ENCODE data around the gene MYB. TPM values are rescaled to one million over a fixed set of nuclear protein-coding genes. Genes with fewer than 3 reads are reported as not detected.

Gene MYB
- total and polyA plus RNA-seq, 2 experiments from 2014 or later, result 0.10 to 1.2 TPM

GRCh38 chr6:135195522-135195921, 14.4 kb downstream of the MYB start:
- WGBS, 2 experiments (ENCODE audit: low coverage in 1 of 2, low lambda C conversion rate in 2 of 2, missing lambda C conversion rate in 2 of 2), result 87 to 88% methylated on average over 6 of the region's 6 CpGs
- no peak overlapping the region for H3K27ac ChIP-seq
- no peak overlapping the region for H3K4me2 ChIP-seq (ENCODE audit: unreplicated experiment)
- no peak overlapping the region for H2AFZ ChIP-seq
- TF ChIP-seq EZH2phosphoT487 (IDR thresholded peaks at IDR 0.05; ENCODE audit: insufficient read depth, low read depth) (no peak), EZH2 (IDR thresholded peaks at IDR 0.05; ENCODE audit: insufficient read depth, poor library complexity, severe bottlenecking) (no peak)
- H3K4me1 ChIP-seq (ENCODE audit: insufficient read depth), result no peaks in the 10 kb centered on the region
- H3K4me3 ChIP-seq, result no peak overlapping the region
- H3K36me3 ChIP-seq (ENCODE audit: low read depth), result no peaks in the 10 kb centered on the region
- H3K9ac ChIP-seq, result no peak overlapping the region
- DNase-seq, result no peak
- no peaks in the 10 kb centered on the region for H3K27me3 ChIP-seq (replicated peaks; ENCODE audit: insufficient read depth)
- no peaks in the 10 kb centered on the region for H3K9me3 ChIP-seq (ENCODE audit: low read depth)
- no peaks in the 10 kb centered on the region for H4K20me1 ChIP-seq (ENCODE audit: insufficient read depth)
- no peaks in the 10 kb centered on the region for H3K9me2 ChIP-seq (ENCODE audit: insufficient read depth)
- H3F3A ChIP-seq (ENCODE audit: insufficient read depth), result no peaks in the 10 kb centered on the region
- H3K79me2 ChIP-seq (ENCODE audit: insufficient read depth), result no peaks in the 10 kb centered on the region
- in situ Hi-C loops (cut with MboI), result no loop called here

- H3K36me3 ChIP-seq (ENCODE audit: low read depth), result no peaks in the 10 kb centered on the region
- WGBS, 2 experiments (ENCODE audit: low coverage in 1 of 2, low lambda C conversion rate in 2 of 2, missing lambda C conversion rate in 2 of 2), result 87 to 90% methylated on average over 10 of the region's 10 CpGs
- H3K4me1 ChIP-seq (ENCODE audit: insufficient read depth), result no peaks in the 10 kb centered on the region
- no peaks in the 10 kb centered on the region for H3K9me2 ChIP-seq (ENCODE audit: insufficient read depth)
- TF ChIP-seq EZH2phosphoT487 (IDR thresholded peaks at IDR 0.05; ENCODE audit: insufficient read depth, low read depth), result no peak
- no peak for TF ChIP-seq EZH2 (IDR thresholded peaks at IDR 0.05; ENCODE audit: insufficient read depth, poor library complexity, severe bottlenecking)
- no peak overlapping the region for H3K27ac ChIP-seq
- H3F3A ChIP-seq (ENCODE audit: insufficient read depth), result no peaks in the 10 kb centered on the region
- H3K4me3 ChIP-seq, result no peak overlapping the region
- H3K27me3 ChIP-seq (replicated peaks; ENCODE audit: insufficient read depth), result no peaks in the 10 kb centered on the region
- no peaks in the 10 kb centered on the region for H4K20me1 ChIP-seq (ENCODE audit: insufficient read depth)
- in situ Hi-C loops (cut with MboI), result no loop called here
- no peak for DNase-seq
- H3K9me3 ChIP-seq (ENCODE audit: low read depth), result no peaks in the 10 kb centered on the region
- no peaks in the 10 kb centered on the region for H3K79me2 ChIP-seq (ENCODE audit: insufficient read depth)
- H2AFZ ChIP-seq, result no peak overlapping the region
- no peak overlapping the region for H3K4me2 ChIP-seq (ENCODE audit: unreplicated experiment)
- no peak overlapping the region for H3K9ac ChIP-seq
Measured at GRCh38 chr6:135196739-135197510, 15.8 kb downstream of the MYB start.

- H3F3A ChIP-seq (ENCODE audit: insufficient read depth), result no peaks in the 10 kb centered on the region
- DNase-seq, result no peak
- H3K27me3 ChIP-seq (replicated peaks; ENCODE audit: insufficient read depth), result no peaks in the 10 kb centered on the region
- in situ Hi-C loops (cut with MboI), result no loop called here
- H2AFZ ChIP-seq, result no peak overlapping the region
- H4K20me1 ChIP-seq (ENCODE audit: insufficient read depth), result no peaks in the 10 kb centered on the region
- H3K36me3 ChIP-seq (ENCODE audit: low read depth), result no peaks in the 10 kb centered on the region
- no peak overlapping the region for H3K9ac ChIP-seq
- no peak overlapping the region for H3K4me3 ChIP-seq
- WGBS, 2 experiments (ENCODE audit: low coverage in 1 of 2, low lambda C conversion rate in 2 of 2, missing lambda C conversion rate in 2 of 2), result 78 to 85% methylated on average over 1 of the region's 1 CpG
- TF ChIP-seq EZH2 (IDR thresholded peaks at IDR 0.05; ENCODE audit: insufficient read depth, poor library complexity, severe bottlenecking) (no peak), EZH2phosphoT487 (IDR thresholded peaks at IDR 0.05; ENCODE audit: insufficient read depth, low read depth) (no peak)
- no peaks in the 10 kb centered on the region for H3K79me2 ChIP-seq (ENCODE audit: insufficient read depth)
- H3K9me3 ChIP-seq (ENCODE audit: low read depth), result no peaks in the 10 kb centered on the region
- H3K4me2 ChIP-seq (ENCODE audit: unreplicated experiment), result no peak overlapping the region
- no peaks in the 10 kb centered on the region for H3K9me2 ChIP-seq (ENCODE audit: insufficient read depth)
- no peaks in the 10 kb centered on the region for H3K4me1 ChIP-seq (ENCODE audit: insufficient read depth)
- no peak overlapping the region for H3K27ac ChIP-seq
Measured at GRCh38 chr6:135202836-135203235, 21.7 kb downstream of the MYB start.

- no peaks in the 10 kb centered on the region for H3K4me1 ChIP-seq (ENCODE audit: insufficient read depth)
- H3K4me3 ChIP-seq, result no peak overlapping the region
- DNase-seq, result no peak
- no peak overlapping the region for H3K9ac ChIP-seq
- no peaks in the 10 kb centered on the region for H3F3A ChIP-seq (ENCODE audit: insufficient read depth)
- H2AFZ ChIP-seq, result no peak overlapping the region
- no peaks in the 10 kb centered on the region for H3K36me3 ChIP-seq (ENCODE audit: low read depth)
- H3K9me2 ChIP-seq (ENCODE audit: insufficient read depth), result no peaks in the 10 kb centered on the region
- in situ Hi-C loops (cut with MboI), result no loop called here
- no peaks in the 10 kb centered on the region for H3K27me3 ChIP-seq (replicated peaks; ENCODE audit: insufficient read depth)
- no peak overlapping the region for H3K27ac ChIP-seq
- no peak overlapping the region for H3K4me2 ChIP-seq (ENCODE audit: unreplicated experiment)
- H4K20me1 ChIP-seq (ENCODE audit: insufficient read depth), result no peaks in the 10 kb centered on the region
- TF ChIP-seq EZH2 (IDR thresholded peaks at IDR 0.05; ENCODE audit: insufficient read depth, poor library complexity, severe bottlenecking), result no peak
- TF ChIP-seq EZH2phosphoT487 (IDR thresholded peaks at IDR 0.05; ENCODE audit: insufficient read depth, low read depth), result no peak
- H3K9me3 ChIP-seq (ENCODE audit: low read depth), result no peaks in the 10 kb centered on the region
- no peaks in the 10 kb centered on the region for H3K79me2 ChIP-seq (ENCODE audit: insufficient read depth)
- WGBS, 2 experiments (ENCODE audit: low coverage in 1 of 2, low lambda C conversion rate in 2 of 2, missing lambda C conversion rate in 2 of 2), result 90% methylated on average over 4 of the region's 4 CpGs
Measured at GRCh38 chr6:135204951-135205350, 23.8 kb downstream of the MYB start.

Data from GM23248 (cell line).